ENCODE data around the gene ZNF511. TPM values are rescaled to one million over a fixed set of nuclear protein-coding genes. Genes with fewer than 3 reads are reported as not detected.
A peak's percentile ranks its signal among the peaks of the same experiment; 100 is the strongest.

ZNF511 gene
- total and polyA plus RNA-seq, 9 of the 15 experiments (the other 6 are each of a cell fraction or from before 2014, with no cell fraction given) = 0.61 to 69.3 (median 40.1) TPM

DNA sequence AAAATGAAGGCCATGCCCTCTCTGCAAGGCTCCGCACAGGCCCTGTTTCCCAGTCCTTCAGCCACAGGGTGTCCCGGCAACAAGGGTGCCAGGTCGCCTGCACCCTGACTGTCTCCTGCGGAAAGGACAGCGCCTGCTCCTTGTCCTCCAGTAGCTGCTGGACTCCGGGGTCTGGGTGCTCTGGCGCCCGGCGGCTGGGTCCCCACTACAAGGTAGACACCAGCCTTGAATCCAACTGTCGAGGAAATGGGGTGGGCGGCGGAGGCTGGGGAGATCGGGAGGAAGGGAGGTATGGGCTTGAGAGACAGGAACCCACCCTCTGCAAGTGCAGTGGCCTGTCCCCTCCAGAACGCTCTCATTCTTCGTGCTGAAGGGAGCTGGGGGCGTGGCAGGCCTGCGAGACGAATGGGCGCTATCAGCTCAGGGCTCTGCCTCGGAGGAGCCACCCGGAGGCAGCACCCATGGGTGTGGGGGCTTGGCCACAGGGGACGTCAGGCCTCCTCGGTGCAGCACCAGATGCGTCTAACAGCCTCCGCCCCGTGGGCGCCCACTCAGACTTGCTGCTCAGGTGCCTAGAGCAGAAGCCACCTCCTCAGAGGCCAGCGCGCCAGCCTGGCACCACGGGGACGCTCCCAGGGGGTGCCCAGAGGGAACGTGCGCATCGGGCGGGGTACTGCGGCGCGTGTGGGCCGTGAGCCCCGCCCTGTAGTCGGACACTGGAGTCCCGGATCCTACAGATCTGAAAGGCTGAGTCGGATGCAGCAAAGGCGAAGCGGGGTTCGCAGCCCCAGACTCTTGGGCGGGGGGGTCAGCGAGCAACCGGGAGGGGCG is 47.6 kb upstream of the ZNF511 start (continued):
- TF ChIP-seq, protein P1, sequence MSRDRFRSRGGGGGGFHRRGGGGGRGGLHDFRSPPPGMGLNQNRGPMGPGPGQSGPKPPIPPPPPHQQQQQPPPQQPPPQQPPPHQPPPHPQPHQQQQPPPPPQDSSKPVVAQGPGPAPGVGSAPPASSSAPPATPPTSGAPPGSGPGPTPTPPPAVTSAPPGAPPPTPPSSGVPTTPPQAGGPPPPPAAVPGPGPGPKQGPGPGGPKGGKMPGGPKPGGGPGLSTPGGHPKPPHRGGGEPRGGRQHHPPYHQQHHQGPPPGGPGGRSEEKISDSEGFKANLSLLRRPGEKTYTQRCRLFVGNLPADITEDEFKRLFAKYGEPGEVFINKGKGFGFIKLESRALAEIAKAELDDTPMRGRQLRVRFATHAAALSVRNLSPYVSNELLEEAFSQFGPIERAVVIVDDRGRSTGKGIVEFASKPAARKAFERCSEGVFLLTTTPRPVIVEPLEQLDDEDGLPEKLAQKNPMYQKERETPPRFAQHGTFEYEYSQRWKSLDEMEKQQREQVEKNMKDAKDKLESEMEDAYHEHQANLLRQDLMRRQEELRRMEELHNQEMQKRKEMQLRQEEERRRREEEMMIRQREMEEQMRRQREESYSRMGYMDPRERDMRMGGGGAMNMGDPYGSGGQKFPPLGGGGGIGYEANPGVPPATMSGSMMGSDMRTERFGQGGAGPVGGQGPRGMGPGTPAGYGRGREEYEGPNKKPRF (IDR thresholded peaks at IDR 0.05; ENCODE audit: low read depth, low read length) = no peak
- TF ChIP-seq POLR2A (conservative IDR thresholded peaks at IDR 0.05) = peak; percentile 38; the same call in 1 of the 2 replicates
- no peak for TF ChIP-seq ZFP30 (CRISPR knock-in tag; IDR thresholded peaks at IDR 0.05; ENCODE audit: borderline replicate concordance)
- TF ChIP-seq ZNF444 (CRISPR knock-in tag; IDR thresholded peaks at IDR 0.05) = no peak
- TF ChIP-seq CHD2 (IDR thresholded peaks at IDR 0.05; ENCODE audit: low read depth, low read length) = no peak
- no peak for TF ChIP-seq HCFC1 (IDR thresholded peaks at IDR 0.05; ENCODE audit: low read depth, low read length)
- TF ChIP-seq KDM2B (CRISPR knock-in tag; IDR thresholded peaks at IDR 0.05) = no peak
- TF ChIP-seq TAF9B (IDR thresholded peaks at IDR 0.05; ENCODE audit: partially characterized antibody) = no peak
- no peak for TF ChIP-seq ZBTB43 (CRISPR knock-in tag; IDR thresholded peaks at IDR 0.05)
- no peak for TF ChIP-seq GTF2A2 (tag; IDR thresholded peaks at IDR 0.05)
- TF ChIP-seq HMG20A (CRISPR knock-in tag; conservative IDR thresholded peaks at IDR 0.05) = no peak
- TF ChIP-seq ZNF408 (CRISPR knock-in tag; IDR thresholded peaks at IDR 0.05; ENCODE audit: low read depth) = no peak
- TF ChIP-seq RFX7 (CRISPR knock-in tag; IDR thresholded peaks at IDR 0.05) = no peak
- no peak for TF ChIP-seq EZH2 (IDR thresholded peaks at IDR 0.05; ENCODE audit: borderline replicate concordance, low read depth, low read length)
- TF ChIP-seq SIN3A (IDR thresholded peaks at IDR 0.05; ENCODE audit: borderline replicate concordance in 2 of 2, control insufficient read depth in 1 of 2, low read depth in 2 of 2, low read length in 2 of 2) = no peak
- TF ChIP-seq MEIS2 (IDR thresholded peaks at IDR 0.05; ENCODE audit: partially characterized antibody) = no peak
- TF ChIP-seq SAFB2 (IDR thresholded peaks at IDR 0.05; ENCODE audit: borderline replicate concordance, low read depth, low read length, severe bottlenecking) = no peak
- TF ChIP-seq NONO (IDR thresholded peaks at IDR 0.05; ENCODE audit: low read depth in 2 of 2, low read length in 1 of 2) = no peak
- no peak for TF ChIP-seq ARNT (IDR thresholded peaks at IDR 0.05)
- no peak for TF ChIP-seq CREM (IDR thresholded peaks at IDR 0.05; ENCODE audit: low read depth)
- no peak for TF ChIP-seq KDM4B (IDR thresholded peaks at IDR 0.05; ENCODE audit: borderline replicate concordance in 2 of 2, low read depth in 1 of 2)
- TF ChIP-seq BRF1 (IDR thresholded peaks at IDR 0.05; ENCODE audit: borderline replicate concordance, extremely low read depth, insufficient read length) = no peak
- TF ChIP-seq, protein P2, sequence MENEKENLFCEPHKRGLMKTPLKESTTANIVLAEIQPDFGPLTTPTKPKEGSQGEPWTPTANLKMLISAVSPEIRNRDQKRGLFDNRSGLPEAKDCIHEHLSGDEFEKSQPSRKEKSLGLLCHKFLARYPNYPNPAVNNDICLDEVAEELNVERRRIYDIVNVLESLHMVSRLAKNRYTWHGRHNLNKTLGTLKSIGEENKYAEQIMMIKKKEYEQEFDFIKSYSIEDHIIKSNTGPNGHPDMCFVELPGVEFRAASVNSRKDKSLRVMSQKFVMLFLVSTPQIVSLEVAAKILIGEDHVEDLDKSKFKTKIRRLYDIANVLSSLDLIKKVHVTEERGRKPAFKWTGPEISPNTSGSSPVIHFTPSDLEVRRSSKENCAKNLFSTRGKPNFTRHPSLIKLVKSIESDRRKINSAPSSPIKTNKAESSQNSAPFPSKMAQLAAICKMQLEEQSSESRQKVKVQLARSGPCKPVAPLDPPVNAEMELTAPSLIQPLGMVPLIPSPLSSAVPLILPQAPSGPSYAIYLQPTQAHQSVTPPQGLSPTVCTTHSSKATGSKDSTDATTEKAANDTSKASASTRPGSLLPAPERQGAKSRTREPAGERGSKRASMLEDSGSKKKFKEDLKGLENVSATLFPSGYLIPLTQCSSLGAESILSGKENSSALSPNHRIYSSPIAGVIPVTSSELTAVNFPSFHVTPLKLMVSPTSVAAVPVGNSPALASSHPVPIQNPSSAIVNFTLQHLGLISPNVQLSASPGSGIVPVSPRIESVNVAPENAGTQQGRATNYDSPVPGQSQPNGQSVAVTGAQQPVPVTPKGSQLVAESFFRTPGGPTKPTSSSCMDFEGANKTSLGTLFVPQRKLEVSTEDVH (IDR thresholded peaks at IDR 0.05; ENCODE audit: low read depth, partially characterized antibody) = no peak

Measured in K562 (cell line).